ENCODE results near the gene INHA. TPM values are rescaled to one million over a fixed set of nuclear protein-coding genes. Genes with fewer than 3 reads are reported as not detected.

INHA gene
- total RNA-seq, 1 experiment from 2014 or later: not detected

- Histone ChIP-seq H3K9ac (ENCODE audit: low read length) (no peak overlapping the region), H3K9me2 (ENCODE audit: insufficient read depth) (no peaks in the 10 kb centered on the region), H3K4me3 (replicated peaks in 1 of 2; ENCODE audit: low read depth in 1 of 2, low read length in 2 of 2) (no peak overlapping the region), H3K4me2 (ENCODE audit: low read length) (no peak overlapping the region), H3K4me1 (ENCODE audit: control insufficient read depth in 1 of 2, insufficient read depth in 2 of 2, low read length in 2 of 2) (no peaks in the 10 kb centered on the region; a peak in 1 of 4 replicates), H3K79me2 (ENCODE audit: insufficient read depth, low read length) (no peaks in the 10 kb centered on the region), H4K20me1 (ENCODE audit: insufficient read depth) (no peaks in the 10 kb centered on the region), H3K27me3 (ENCODE audit: insufficient read depth, low read length) (no peaks in the 10 kb centered on the region), H3K27ac (ENCODE audit: low read depth, low read length) (no peak overlapping the region), H3K9me3 (ENCODE audit: control insufficient read depth in 1 of 2, insufficient read depth in 1 of 2, low read depth in 1 of 2, low read length in 2 of 2) (no peaks in the 10 kb centered on the region), H3K36me3 (ENCODE audit: control insufficient read depth in 1 of 2, insufficient read depth in 2 of 2, low read length in 2 of 2) (peaks cover 0 to under 1% of the 10 kb centered on the region in 2 experiments; a peak in 2 of 4 replicates), H2AFZ (ENCODE audit: low read depth, low read length, poor library complexity, severe bottlenecking) (no peak overlapping the region)
- CTCF ChIA-PET: no interaction called here
- ATAC-seq (no peak), DNase-seq (ENCODE audit: low read depth, low spot score) (no peak)
- intact Hi-C loops (cut with micrococcal nuclease): no loop called here
- BruUV-seq (replicated peaks): no TSS peak
- TF ChIP-seq ELF1 (IDR thresholded peaks at IDR 0.05; ENCODE audit: borderline replicate concordance, low read depth) (no peak), ATF3 (IDR thresholded peaks at IDR 0.05) (no peak), RAD21 (IDR thresholded peaks at IDR 0.05; ENCODE audit: low read depth) (no peak), FOSL1 (IDR thresholded peaks at IDR 0.05; ENCODE audit: low read depth) (no peak), SIN3A (IDR thresholded peaks at IDR 0.05; ENCODE audit: low read depth) (no peak), ZNF274 (IDR thresholded peaks at IDR 0.05; ENCODE audit: low read depth, low read length) (no peak), CEBPB (IDR thresholded peaks at IDR 0.05; ENCODE audit: low read depth) (no peak), CBX3 (IDR thresholded peaks at IDR 0.05; ENCODE audit: low read depth) (no peak)
- TF ChIP-seq, protein P1, sequence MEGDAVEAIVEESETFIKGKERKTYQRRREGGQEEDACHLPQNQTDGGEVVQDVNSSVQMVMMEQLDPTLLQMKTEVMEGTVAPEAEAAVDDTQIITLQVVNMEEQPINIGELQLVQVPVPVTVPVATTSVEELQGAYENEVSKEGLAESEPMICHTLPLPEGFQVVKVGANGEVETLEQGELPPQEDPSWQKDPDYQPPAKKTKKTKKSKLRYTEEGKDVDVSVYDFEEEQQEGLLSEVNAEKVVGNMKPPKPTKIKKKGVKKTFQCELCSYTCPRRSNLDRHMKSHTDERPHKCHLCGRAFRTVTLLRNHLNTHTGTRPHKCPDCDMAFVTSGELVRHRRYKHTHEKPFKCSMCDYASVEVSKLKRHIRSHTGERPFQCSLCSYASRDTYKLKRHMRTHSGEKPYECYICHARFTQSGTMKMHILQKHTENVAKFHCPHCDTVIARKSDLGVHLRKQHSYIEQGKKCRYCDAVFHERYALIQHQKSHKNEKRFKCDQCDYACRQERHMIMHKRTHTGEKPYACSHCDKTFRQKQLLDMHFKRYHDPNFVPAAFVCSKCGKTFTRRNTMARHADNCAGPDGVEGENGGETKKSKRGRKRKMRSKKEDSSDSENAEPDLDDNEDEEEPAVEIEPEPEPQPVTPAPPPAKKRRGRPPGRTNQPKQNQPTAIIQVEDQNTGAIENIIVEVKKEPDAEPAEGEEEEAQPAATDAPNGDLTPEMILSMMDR (IDR thresholded peaks at IDR 0.05 in 2 of 3, conservative IDR thresholded peaks at IDR 0.05 in 1 of 3; ENCODE audit: borderline replicate concordance in 1 of 3, insufficient read depth in 1 of 3, low read depth in 2 of 3, low read length in 2 of 3): no peak
- POLR2A ChIA-PET: no interaction called here
- RAD21 ChIA-PET (ENCODE audit: low non-redundant PET in 1 of 2, low total read pairs in 2 of 2, uncharacterized antibody in 2 of 2, unreplicated experiment in 2 of 2): no interaction called here
Observed at GRCh38 chr2:219611866-219612576, 39.9 kb downstream of the INHA start.

Measured in HCT116 (cell line).